HG02623 (cell line): Measurements from ENCODE around the gene BHLHA9.
"Not testable (repeated sequence)": the region's sequence is repeated elsewhere in the genome, so short reads cannot be mapped to it uniquely, and the experiment has no call there.

Experiments
- ATAC-seq: cut with Tn5 transposase; IDR thresholded peaks from one replicate; pipeline ENCODE4 v1.9.1; 2021; ENCODE audit warnings: moderate library complexity; ENCODE audit not compliant: unreplicated experiment

Gene BHLHA9

DNA sequence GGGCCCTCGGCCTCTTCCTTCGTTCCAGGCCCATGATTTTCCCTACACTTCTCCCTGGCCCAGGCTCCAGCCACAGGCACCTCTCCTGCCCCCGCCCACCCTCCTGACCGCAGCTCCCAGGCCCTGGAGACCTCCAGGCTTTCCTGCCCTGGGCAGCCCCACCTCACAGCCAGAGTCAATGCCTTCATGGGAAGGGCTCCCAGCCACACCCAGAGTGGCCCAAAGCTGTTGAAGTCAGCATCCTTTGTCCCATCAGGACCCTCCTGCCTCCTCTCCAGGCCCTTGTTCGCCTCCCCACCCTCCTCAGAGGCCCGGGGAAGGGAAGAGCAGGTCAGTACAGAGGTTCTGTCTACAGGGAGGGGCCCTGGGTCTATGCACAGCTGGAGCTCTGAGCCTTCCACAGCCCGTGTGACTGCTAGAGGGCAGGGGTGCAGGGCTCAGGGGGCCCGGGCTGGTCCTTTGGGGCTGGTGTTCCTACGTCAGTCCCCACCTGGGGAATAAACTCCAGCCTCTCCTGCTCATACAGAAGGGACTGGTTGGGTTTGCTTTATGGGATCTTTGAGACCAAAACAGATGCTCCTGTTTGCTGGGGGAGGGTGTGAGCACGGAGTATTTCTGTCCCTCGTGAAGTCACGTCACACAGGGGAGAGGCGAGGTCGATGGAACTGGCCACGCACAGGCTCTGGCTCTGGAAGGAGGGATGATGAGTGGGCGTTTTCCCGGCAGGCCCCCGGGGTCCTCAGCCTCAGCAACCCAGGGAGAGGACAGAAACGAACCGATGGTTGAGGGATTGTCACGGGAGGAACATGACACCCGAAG is 29.5 kb downstream of the BHLHA9 start:
- ATAC-seq: no peak

DNA sequence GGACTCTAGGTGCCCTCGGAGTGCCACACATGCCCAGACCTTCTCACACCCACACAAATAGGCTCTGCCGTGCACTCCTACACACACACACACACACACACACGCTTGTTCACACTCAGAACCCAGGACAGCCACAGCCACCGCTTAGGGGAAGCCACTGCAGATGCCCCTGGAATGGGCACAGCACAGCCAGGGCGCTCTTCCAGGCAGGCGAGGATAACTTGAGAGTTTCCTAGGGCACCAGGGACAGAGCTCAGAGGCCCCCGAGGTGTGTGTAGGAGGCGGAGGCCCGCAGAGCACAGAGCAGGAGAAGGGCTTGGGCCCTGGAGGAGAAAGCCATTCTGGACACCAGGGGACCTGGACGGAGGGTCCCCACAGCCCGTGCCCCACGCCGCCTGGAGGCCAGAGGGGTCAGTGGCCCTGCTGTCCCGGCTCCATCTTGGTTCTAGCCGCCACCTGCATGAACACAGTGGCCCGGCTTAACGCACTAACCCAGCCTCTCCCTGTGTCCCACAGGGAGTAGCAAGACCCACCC is 30.2 kb downstream of the BHLHA9 start:
- no peak for ATAC-seq

DNA sequence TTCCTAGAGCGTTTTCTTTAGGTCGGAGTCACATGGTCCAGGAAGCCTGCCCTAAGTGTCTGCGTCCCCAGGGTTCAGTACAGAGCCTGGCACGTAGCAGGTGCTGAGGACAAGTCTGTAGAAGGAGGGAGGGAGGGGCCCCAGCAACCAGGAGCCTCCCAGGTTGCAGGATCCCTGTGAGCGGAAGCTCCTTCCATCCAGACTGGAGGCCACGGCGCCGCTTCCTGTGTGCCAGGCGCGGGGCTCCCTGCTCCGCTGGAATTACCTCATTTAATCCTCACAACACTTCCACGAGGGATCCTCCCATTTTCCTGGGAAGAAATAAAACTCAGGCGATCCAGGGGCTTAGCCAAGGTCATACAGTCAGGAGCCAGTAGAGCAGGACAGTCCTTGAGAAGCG is 31.3 kb downstream of the BHLHA9 start:
- no peak for ATAC-seq

DNA sequence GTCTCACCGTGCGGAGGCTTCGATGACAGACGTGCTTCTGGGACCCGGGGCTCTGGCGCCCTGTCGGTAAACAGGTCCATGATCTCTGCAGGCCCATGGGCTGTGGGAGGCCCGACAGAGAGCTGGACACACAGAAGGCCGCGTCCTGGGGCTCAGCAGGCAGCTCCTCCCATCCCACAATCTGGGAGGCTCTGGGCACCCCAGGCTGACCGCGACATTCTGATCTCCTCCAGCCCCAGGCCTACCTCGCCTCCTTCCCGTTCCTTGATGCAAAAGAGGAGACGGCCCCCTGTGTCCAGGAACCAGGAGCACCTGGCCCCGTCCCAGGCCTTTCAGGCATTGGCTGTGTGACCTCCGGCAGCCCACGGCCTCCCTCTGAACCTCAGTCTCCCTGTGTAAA is 32.5 kb downstream of the BHLHA9 start:
- no peak for ATAC-seq

DNA sequence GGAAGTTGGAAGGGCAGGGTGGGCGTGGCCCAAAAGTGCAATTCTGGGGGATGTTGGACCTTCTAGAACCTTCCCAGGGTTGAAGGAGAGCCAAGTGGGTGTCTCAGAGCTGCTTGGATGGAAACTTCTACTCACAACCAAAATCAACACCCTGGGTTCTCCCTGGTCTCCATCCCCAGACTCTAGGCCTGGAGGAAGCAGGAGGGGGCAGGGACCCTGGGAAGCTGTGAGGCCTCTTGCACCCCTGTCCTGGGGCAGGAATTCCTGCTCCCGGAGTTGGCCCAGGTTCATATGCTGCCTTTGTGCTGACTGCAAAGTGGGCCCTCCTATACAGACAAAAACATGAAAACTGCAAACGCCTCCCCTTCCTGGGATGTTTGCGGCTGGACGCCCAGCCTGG is 34.3 kb downstream of the BHLHA9 start:
- no peak for ATAC-seq

DNA sequence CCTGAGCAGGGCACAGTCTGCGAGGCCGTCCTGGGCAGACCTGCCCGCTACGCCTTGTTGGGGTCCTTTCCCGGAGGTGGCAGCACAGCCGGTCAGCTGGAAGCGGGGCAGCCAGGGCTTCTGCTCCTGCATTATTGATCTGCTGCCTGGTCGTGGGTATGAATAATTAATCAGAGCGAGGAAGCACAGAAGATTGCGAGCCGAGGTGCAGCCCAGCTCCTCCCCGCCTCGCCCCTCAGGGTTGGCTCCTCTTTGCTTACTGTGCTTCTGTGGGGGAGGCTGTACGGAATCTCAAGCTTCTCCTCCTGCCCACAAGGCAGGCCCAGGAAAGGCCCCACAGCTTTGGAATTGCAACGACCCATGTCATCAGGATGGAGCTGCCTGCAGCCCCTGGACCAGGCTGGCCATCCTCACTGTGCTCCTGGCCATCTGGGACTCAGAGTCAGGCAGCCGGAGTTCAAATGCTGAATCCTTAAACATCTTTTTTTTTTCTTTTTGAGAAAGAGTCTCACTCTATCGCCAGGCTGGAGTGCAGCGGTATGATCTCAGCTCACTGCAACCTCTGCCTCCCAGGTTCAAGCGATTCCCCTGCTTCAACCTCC is 34.8 kb downstream of the BHLHA9 start:
- ATAC-seq: no peak

DNA sequence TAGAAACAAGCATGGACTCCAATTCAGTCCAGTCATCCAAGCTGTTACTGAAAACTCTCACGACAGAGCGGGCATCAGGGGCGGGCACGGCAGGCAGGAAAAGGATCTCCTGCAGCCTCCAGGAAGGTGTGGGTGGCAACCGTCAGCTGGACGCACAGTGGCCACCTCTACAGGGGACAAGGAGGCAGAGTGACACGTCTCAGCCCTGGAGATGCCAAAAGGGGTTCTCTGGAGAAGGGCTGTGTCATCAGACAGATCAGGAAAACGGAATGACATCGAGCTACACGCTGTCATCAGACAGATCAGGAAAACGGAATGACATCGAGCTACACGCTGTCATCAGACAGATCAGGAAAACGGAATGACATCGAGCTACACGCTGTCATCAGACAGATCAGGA is 37.6 kb downstream of the BHLHA9 start:
- ATAC-seq: not testable (repeated sequence)

DNA sequence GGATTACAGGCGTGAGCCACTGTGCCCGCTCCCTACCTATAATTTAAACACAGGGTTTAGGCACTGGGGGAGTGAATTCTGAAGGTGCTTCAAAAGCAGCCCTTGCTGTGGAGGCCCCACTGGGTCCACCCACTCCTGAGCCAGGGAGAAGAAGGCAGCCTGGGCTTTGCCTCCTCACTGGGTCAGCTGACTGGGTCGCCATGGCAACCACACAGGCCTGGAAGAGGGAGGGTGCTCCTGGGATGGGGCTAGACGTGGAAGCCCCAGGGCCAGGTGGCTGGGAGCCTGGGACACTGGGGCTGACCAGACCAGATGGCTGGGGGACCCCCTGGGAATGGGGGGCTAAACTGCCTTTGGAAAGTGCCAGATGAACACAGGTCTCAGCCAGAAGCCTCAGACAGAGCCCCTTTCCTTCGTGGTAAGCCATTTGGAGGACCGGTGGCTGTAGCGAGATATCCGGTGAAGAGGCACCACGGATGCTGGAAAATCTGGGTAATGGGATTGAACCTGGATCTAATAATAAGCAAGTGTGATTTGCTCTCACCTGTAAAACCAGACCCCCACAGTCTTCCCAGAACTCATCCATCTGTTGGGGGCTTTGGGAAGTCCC is 42.1 kb downstream of the BHLHA9 start:
- no peak for ATAC-seq

DNA sequence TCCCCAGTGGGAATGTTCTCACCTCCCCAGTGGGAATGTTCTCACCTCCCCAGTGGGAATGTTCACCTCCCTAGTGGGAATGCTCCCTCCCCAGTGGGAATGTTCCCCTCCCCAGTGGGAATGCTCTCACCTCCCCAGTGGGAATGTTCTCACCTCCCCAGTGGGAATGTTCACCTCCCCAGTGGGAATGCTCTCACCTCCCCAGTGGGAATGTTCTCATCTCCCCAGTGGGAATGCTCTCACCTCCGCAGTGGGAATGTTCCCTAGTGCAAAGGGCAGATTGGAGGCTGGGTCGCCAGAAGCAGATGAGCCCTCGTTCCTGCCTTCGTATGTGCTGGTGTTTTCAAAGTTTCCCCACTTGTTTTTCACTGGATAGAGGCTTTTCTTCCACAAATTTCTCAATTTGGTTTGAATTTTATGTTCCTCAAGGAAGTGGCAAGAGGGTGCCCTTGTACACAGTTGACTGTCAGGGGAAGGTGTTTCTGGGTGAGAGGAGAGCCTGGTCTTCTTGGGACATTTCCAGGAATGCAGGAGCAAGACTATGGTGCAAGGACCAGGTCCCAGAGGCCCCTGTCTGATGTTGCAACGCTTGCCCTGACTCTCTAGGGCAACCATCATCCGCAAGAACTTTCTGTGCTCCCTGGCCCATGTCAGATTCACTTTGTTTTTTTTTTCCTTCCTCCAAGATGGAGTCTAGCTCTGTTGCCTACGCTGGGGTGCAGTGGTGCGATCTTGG is 43.2 kb downstream of the BHLHA9 start:
- ATAC-seq: no peak

DNA sequence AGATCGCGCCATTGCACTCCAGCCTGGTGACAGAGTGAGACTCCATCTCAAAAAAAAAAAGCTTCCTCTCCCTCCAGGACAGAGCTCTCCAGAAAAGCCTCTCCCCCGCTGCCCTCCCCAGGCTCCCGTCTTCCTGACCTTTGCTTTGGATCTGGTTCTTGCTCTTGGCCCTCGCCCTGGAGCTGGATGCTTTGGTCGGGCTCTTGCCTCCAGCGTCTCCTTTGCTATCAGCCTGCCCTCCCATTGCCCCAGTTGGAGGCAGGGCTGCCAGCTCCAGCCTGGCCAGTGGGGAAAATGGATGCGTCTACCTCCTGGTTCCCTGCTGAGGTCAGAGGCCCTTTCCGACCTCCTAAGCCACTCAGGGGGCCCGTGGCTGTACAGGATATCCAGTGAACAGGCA is 45.2 kb downstream of the BHLHA9 start:
- no peak for ATAC-seq

DNA sequence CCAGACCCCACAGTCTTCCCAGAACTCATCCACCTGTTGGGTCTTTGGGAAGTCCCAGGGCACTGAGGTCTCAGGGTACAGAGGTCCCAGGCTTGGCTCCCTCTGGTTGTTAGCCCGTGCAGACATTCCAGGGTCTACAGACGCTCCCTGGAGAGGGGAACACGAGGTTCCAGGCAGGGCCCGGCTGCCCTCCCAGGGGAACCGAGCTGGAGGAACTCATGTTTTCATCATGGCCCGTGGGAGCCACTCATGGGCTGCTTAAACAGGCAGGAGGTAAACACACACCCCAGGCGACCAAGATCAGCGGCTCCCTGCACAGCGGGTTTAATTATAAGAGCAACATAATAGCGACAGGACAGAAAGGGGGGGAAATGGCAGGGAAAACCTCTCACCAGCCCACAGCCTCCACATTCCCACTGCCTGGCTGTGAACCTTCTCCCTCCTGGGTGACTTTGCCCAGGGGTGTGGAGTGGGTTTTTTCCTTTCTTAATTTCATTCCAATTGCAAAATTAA is 45.7 kb downstream of the BHLHA9 start:
- ATAC-seq: no peak
